Measurements from ENCODE around the gene WDR33.

Gene WDR33

GRCh38 chr2:127715778-127716449 lies 95.1 kb downstream of the WDR33 start:
- DNase-seq: no peak

GRCh38 chr2:127713562-127713961 lies 97.4 kb downstream of the WDR33 start:
- no peak for DNase-seq

GRCh38 chr2:127712999-127713398 lies 98.0 kb downstream of the WDR33 start:
- no peak for DNase-seq

GRCh38 chr2:127709336-127709735 lies 101.6 kb downstream of the WDR33 start:
- no peak for DNase-seq

GRCh38 chr2:127707890-127708648 lies 102.9 kb downstream of the WDR33 start:
- no peak for DNase-seq

GRCh38 chr2:127706215-127706990 lies 104.6 kb downstream of the WDR33 start:
- DNase-seq: no peak

GRCh38 chr2:127705391-127706065 lies 105.4 kb downstream of the WDR33 start:
- DNase-seq: no peak

GRCh38 chr2:127704641-127705390 lies 106.2 kb downstream of the WDR33 start:
- no peak for DNase-seq

- no peak for DNase-seq
Measured at GRCh38 chr2:127703282-127703681, 107.7 kb downstream of the WDR33 start.

- DNase-seq: no peak
Measured at GRCh38 chr2:127702395-127703009, 108.5 kb downstream of the WDR33 start.

- DNase-seq: peak; percentile 79
Measured at GRCh38 chr2:127701651-127702394, 109.1 kb downstream of the WDR33 start.

GRCh38 chr2:127701193-127701650 lies 109.7 kb downstream of the WDR33 start, which contains the start of gene SFT2D3:
SFT2D3 (plus strand) TSS chr2:127701497; CDS start chr2:127701529, 32 bp downstream.
- peak; percentile 88 for DNase-seq

- DNase-seq: no peak
Measured at GRCh38 chr2:127700527-127701192, 110.3 kb downstream of the WDR33 start.

GRCh38 chr2:127698553-127699355 lies 112.2 kb downstream of the WDR33 start:
- no peak for DNase-seq

- DNase-seq: no peak
Measured at GRCh38 chr2:127697482-127698180, 113.3 kb downstream of the WDR33 start.

GRCh38 chr2:127695491-127696472 lies 115.2 kb downstream of the WDR33 start:
- peak; percentile 58 for DNase-seq

GRCh38 chr2:127694986-127695385 lies 116.0 kb downstream of the WDR33 start:
- DNase-seq: no peak
